GM18505 (cell line): Measurements from ENCODE around the gene ANXA9.

ENCODE experiments used
- ATAC-seq: cut with Tn5 transposase; IDR thresholded peaks from one replicate; pipeline ENCODE4 v1.9.1; 2021; ENCODE audit not compliant: unreplicated experiment
- POLR2A ChIP-seq: IDR thresholded peaks from 4 replicates; pipeline ENCODE4 v1.6.1; 2011; ENCODE audit warnings: borderline replicate concordance; ENCODE audit not compliant: insufficient read depth, insufficient read length; ENCODE audit errors: extremely low read depth

Gene ANXA9

GRCh38 chr1:151036356-151036755, 54.3 kb downstream of the ANXA9 start, which contains the start of gene BNIPL:
TSS of gene BNIPL (plus strand) at chr1:151036586. CDS start at chr1:151036726, 140 bp downstream.
- no peak for ATAC-seq
- TF ChIP-seq POLR2A: no peak

DNA sequence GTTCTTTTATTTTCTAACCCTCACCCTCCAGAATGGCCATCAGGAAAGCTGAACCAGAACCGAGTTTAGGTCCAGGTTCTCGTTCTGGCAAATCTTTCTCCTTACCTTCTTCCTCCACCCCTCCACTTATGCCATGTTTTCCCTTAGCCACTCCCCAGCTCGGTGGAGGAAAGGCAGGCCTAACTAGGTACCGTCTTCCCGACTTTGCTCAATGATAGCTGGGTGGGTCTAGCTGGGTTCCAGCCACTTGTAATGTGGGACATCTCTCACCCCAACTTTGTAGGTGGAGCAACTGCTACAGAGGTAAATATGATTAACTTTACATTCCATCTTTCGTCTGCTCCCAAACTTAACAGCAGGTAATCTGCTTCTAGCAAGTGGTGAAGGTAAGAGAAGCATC, 54.9 kb downstream of the ANXA9 start:
- no peak for ATAC-seq
- TF ChIP-seq POLR2A: no peak

GRCh38 chr1:151039521-151039920, 57.4 kb downstream of the ANXA9 start:
- no peak for TF ChIP-seq POLR2A
- ATAC-seq: no peak

DNA sequence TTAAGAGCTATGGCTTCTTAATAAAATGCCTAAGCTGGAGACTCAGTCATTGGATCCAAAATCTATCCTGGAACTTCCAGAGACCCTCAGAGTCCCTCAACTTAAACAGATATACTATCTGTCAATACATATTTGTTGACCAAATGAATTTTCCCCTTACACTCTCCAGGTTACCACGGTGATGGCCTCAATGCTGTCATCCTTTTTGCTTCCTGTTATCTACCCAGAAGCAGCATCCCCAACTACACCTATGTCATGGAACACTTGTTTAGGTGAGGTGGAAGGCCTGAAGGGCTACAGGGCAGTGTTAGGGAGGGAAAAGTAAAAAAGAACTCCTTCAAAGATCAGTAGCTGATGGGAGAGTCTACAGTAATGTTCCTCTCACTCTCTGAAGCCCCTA, 61.1 kb downstream of the ANXA9 start:
- TF ChIP-seq POLR2A: no peak
- no peak for ATAC-seq
